ENCODE measurements around the gene DHX58.

DNA sequence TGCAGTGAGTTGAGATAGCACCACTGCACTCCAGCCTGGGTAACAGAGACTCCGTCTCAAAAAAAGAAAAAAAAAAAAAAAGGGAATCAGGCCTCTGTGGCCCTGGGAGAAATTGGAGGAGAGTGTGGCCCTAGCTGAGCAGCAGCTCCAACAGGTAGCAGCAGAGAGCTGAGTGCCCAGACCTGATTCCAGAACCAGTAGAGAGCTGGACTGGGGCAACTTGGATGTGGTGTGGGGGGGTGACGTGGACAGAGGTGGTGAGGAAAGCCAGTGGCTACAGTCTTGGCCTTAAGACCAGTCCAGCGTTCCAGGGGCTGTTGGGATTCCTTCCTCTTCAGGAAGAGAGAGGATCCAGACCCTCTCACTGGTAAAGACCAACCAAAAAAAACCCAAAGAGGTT, 11.7 kb upstream of the DHX58 start:
- TF ChIP-seq, protein P1, sequence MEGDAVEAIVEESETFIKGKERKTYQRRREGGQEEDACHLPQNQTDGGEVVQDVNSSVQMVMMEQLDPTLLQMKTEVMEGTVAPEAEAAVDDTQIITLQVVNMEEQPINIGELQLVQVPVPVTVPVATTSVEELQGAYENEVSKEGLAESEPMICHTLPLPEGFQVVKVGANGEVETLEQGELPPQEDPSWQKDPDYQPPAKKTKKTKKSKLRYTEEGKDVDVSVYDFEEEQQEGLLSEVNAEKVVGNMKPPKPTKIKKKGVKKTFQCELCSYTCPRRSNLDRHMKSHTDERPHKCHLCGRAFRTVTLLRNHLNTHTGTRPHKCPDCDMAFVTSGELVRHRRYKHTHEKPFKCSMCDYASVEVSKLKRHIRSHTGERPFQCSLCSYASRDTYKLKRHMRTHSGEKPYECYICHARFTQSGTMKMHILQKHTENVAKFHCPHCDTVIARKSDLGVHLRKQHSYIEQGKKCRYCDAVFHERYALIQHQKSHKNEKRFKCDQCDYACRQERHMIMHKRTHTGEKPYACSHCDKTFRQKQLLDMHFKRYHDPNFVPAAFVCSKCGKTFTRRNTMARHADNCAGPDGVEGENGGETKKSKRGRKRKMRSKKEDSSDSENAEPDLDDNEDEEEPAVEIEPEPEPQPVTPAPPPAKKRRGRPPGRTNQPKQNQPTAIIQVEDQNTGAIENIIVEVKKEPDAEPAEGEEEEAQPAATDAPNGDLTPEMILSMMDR (IDR thresholded peaks at IDR 0.05 in 8 of 11, conservative IDR thresholded peaks at IDR 0.05 in 3 of 11) = no peak
- TF ChIP-seq POLR2A (IDR thresholded peaks at IDR 0.05) = no peak
- TF ChIP-seq POLR2AphosphoS5 (IDR thresholded peaks at IDR 0.05) = no peak

All from spleen (tissue), 7 donors.